Fibroblast of lung (primary cell): ENCODE data around the gene CDH4.

ENCODE experiments used
- CTCF ChIP-seq, 2 donors: IDR thresholded peaks in 1 of 2; conservative IDR thresholded peaks in 1 of 2; 1 replicate in 1 of 2; 2 replicates in 1 of 2; pipeline ENCODE4 v1.5.1; 2011 to 2012; ENCODE audit warnings: low read length in 2 of 2, control low read depth in 1 of 2, inconsistent platforms in 1 of 2, low read depth in 1 of 2, mild to moderate bottlenecking in 1 of 2
- EZH2 ChIP-seq: IDR thresholded peaks from 2 replicates; pipeline ENCODE4 v1.5.1; 2012; ENCODE audit warnings: low read length, control low read depth, mild to moderate bottlenecking; ENCODE audit errors: missing control alignments

- TF ChIP-seq CTCF (conservative IDR thresholded peaks at IDR 0.05 in 1 of 2, IDR thresholded peaks at IDR 0.05 in 1 of 2; ENCODE audit: low read depth in 1 of 2, low read length in 2 of 2) (no peak), EZH2 (no peak)
Observed at GRCh38 chr20:61631751-61632150, 379.7 kb downstream of the CDH4 start.
